GM18951 (cell line): ENCODE measurements around the gene CUL4A.
"Not testable (repeated sequence)": the region's sequence is repeated elsewhere in the genome, so short reads cannot be mapped to it uniquely, and the experiment has no call there.

Experiments used
- POLR2A ChIP-seq: IDR thresholded peaks from 4 replicates; pipeline ENCODE4 v1.6.1; 2011; ENCODE audit warnings: mild to moderate bottlenecking; ENCODE audit not compliant: insufficient read length, insufficient read depth; ENCODE audit errors: extremely low read depth
- in situ Hi-C: fragments of 300-500 bp; cut with MboI; formaldehyde crosslinking; loops from one replicate; pipeline ENCODE4 v1.12.0; 2022; ENCODE audit warnings: low sequenced_read_pairs, mixed read lengths, inconsistent platforms; ENCODE audit not compliant: unreplicated experiment

Gene CUL4A

DNA sequence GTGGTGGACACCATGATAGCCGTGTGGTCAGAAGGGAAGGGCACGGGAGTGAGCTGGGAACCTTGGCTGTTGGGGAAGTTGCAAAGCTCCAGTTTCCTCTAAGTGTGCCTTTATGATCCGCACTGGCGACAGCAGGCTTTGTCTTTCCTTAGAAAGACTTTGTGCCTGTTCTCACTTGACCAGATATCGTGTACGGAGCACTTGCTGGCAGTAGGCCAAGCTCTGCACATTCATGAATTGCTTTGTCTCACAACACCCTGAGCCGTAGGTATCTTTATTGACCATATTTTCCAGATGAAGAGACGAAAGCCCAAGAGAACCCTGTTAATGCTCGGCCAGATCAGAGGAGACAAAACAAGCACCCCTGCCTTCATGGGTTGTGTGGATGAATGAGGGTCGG lies 15.1 kb downstream of the CUL4A start:
- TF ChIP-seq POLR2A, result no peak
- in situ Hi-C loops, result no loop called here

DNA sequence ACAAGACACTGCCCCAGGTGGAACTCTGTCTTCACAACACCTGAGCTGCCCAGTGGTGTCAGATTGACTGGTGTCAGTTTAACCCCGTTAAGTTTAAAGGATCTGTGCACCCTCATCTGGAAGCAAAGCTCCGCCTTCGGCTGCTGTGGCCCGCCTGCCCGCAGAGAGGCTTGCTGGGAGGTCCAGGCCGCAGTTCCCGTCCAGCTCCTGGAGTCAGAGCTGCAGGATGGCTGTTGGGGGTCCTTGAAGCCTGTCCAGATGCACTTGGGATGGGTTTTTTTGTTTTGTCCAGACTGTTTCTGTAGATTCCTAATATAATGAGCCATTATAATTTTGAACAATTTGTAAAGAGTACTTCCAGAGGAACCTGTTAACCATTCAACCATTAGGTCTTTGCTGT lies 16.1 kb downstream of the CUL4A start:
- TF ChIP-seq POLR2A, result no peak
- in situ Hi-C loops, result no loop called here

DNA sequence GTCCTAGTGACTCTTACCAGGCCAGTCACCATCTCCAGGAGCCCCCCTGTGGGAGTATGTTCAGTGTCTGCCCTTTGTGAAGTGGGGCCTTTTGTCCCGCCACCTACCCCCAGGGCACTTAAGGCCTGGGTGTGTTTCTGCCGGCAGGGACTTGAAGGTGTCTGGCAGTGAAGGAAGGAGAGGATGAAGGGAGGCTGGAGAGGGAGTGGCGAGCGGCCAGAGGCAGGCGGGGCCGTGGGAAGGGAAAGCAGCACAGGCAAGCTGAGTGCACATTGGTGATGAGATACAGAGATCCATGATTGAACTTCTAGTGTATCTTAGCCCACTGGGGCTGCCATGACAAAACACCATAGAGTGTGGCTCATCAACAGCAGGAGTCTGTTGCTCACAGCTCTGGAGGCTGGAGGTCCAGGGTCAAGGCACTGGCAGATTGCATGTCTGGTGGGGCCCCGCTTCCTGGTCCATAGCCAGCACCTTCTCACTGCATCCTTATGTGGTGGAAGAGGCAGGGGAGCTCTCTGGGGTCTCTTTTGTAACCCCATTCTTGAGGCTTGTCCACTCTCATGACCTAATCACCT lies 17.5 kb downstream of the CUL4A start:
- in situ Hi-C loops, result no loop called here
- no peak for TF ChIP-seq POLR2A

DNA sequence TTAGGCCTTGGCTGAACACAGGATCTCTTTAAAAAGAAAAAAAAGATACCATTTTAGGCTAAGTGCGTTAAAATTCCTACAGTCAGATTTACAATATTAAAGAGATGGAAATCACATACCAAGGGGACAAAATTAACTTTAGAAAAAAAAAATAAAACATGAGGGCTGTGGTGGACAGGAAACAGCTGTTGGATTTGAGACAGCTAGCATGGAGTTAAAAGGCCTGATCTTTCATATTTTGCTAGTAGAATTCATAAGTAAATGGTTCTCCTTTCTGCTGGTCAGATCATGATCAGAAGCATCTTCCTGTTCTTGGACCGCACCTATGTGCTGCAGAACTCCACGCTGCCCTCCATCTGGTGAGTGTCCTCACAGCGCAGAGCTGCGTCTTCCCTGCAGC lies 19.7 kb downstream of the CUL4A start:
- in situ Hi-C loops, result no loop called here

DNA sequence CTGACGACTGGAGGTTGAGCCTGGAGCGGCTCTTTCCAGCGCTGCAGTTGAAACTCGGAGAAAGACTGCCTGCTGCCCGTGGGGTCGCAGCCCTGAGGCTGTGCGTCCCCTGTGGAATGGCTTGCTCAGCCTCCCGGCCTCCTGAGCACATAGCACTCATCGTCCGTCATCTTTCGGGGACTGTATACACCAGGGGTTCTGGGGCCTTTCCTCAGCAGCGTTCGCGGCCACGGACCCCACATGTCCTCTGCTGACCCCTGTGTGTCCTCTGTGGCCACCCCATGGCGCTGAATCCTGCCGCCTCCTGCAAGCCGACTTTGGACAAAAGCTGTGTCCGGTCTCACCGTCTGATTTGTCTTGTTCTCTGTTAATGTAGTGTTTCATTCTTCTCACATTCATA lies 20.4 kb downstream of the CUL4A start:
- TF ChIP-seq POLR2A, result no peak
- in situ Hi-C loops, result no loop called here

More for the DNA sequence above, 19.7 kb downstream of the CUL4A start:
- TF ChIP-seq POLR2A, result no peak

DNA sequence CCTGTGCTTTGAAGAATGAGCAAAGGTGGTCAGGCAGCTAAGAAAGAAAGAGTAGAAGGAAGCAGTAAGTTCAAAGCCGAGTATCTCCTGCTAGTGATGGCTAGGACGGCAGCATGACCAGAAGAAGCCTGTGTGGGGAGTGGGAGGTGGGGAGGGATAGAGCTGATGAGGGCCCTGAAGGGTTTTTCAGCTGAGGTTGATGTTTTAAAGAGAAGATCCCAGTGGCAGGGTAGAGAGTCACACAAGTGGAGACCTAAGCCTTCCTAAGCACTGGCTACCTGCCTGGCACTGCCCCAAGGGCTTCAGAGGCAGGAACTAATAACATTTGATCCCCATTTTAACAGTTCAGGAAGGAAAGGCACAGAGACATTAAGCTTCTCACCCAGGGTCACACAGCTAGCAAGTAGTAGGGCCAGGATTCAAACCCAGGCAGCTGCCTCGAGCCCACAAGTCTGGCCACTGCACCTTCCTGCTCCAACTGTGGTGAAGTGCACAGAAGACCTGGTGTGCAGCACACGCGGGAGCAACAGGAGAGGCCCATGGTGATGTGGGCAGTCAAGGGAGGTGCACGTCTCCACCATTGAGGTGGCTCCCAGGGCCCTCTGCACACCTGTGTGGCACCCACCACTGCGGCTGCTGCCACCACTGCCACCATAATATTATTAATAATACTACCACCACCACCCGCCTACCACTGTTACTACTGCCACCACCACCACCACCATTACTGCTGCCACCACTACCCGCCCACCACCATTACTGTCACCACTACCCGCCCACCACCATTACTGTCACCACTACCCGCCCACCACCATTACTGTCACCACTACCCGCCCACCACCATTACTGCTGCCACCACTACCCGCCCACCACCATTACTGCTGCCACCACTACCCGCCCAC lies 22.1 kb downstream of the CUL4A start:
- no peak for TF ChIP-seq POLR2A
- in situ Hi-C loops, result no loop called here

DNA sequence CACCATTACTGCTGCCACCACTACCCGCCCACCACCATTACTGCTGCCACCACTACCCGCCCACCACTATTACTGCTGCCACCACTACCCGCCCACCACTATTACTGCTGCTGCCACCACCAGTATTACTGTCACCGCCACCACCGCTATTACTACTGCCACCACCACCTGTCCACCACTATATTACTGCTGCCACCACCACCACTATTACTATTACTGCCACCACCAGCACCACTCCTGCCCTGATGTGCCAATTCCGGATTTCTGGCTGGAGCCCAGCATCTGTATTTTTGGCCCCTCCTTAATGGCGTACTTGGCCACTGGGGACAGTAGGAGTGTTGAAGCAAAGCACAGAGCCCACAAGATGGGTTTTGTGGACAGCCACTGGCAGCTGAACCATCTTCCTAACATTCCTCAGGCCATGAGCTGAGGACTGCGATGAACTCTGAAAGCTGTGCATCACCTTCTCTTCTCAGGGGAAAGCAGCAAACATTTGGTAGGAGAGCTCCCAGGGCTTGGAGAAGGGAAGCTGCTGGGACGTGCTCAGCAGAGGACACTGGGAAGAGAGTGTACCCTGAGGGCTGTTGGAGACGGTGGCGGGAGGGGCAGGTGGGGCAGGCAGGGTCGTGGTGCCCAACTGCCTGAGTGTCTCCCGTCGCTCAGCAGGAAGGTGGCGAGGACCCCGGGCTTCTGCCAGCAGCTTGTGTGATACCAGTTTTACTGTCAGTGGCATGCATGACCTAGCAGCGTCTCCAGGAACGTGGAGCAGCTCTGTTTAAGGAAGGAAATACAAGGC lies 23.0 kb downstream of the CUL4A start:
- in situ Hi-C loops, result no loop called here
- TF ChIP-seq POLR2A, result no peak

DNA sequence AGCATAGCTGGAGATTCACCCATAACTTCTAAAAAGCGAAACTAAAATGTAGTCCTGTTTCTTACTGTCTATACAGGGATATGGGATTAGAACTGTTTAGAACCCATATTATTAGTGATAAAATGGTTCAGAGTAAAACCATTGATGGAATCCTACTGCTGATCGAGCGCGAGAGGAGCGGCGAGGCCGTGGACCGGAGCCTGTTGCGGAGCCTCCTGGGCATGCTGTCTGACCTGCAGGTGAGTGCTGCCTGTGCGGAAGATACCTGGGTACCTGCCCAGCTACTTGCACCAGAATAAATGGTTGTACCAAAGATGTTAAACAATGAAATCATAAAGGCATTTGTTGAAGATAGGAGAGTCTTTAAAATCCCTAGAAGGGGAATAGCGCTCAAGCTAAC lies 23.7 kb downstream of the CUL4A start:
- TF ChIP-seq POLR2A, result no peak
- in situ Hi-C loops, result no loop called here

DNA sequence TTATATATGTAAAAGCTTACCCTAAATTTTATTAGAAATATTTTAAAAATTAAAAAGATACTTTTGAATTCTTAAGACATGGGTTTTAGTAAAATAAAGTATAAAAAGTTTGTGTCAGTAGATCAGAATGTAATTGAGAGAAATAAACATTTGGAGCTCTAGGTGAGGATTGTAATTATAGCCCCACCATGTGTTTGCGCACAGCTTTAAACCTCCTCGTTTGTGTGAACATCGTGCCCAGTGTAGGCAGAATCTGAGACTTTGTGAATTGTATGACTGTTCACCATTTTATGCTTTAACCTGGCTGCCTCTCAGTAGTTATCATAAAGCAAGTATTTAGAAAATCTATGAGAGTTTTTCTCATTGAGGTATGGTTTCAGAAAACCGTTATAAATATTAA lies 29.1 kb downstream of the CUL4A start:
- TF ChIP-seq POLR2A, result no peak
- in situ Hi-C loops, result no loop called here

DNA sequence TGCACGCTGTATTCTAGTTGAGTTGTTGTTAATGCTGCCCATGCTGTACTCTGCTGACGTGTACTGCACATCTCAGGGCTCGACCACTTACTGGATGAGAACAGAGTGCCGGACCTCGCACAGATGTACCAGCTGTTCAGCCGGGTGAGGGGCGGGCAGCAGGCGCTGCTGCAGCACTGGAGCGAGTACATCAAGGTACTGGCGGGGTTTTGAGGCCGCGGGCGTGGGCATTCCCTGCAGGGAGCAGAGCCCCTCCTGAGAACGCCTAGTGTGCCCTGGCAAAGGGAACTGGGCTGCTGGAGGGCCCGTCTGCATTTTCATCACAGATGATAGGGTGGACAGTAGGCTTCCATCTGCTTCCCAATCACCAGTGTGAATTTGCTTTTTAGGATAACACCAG lies 29.9 kb downstream of the CUL4A start:
- in situ Hi-C loops, result no loop called here
- no peak for TF ChIP-seq POLR2A

DNA sequence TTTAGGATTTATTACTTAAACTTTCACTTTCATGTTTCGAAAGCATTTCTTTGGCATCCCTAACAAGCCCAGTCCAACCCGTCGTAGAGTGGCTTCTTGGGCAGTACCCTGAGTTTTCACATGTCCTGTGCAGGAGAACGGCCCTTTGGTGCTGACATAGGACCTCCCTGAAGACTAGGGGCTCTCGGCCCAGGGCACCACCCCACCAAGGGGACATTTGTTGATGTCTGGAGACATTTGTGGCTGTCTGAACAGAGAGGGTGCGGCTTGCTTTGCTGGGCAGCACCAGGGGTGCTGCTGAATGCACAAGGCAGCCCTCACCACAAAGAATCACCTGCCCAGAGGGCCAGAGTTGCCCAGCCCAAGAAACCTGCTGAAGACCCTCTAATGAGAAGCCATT lies 30.6 kb downstream of the CUL4A start:
- in situ Hi-C loops, result no loop called here
- no peak for TF ChIP-seq POLR2A

DNA sequence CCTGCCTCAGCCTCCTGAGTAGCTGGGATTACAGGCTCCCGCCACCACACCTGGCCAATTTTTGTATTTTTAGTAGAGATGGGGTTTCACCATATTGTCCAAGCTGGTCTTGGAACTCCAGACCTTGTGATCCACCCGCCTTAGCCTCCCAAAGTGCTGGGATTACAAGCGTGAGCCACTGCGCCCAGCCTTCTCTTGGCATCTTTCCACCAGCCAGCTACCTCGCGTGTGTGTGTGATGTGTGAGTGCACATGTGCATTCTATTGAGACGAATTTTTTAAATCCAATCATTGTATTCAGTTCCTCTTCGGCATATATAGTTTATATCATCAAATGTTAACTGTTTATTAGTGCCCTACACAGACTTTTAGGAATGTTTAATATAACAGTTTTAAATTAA lies 32.2 kb downstream of the CUL4A start:
- in situ Hi-C loops, result not testable (repeated sequence)

DNA sequence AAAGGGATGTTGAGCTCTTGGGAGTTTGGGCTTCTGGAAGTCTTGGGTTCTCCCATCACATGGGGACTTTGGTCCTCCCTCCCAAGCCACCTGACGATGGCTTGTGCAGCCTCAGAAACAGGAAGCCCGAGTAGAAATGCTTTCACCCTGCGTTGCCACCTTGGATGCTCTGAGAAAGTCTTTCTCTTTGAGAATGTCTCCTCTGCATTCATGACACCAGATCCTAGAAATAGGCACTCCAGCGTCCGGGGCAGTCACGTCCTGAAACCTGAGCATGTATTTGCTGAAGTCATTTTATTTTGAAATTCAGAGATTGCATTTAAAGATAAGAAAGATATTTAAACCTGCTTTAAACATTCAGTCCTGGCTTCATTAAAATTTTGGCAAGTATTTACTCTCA lies 34.4 kb downstream of the CUL4A start:
- no peak for TF ChIP-seq POLR2A
- in situ Hi-C loops, result no loop called here
